Astrocyte of the cerebellum (primary cell): ENCODE results near the gene AGBL5.

Experiments used
- DNase-seq: peaks from one replicate; pipeline ENCODE4 v3.0.0-alpha.2; 2011; ENCODE audit warnings: low read depth
- H3K4me3 ChIP-seq: 2 replicates; pipeline ENCODE4 v1.5.1; 2011; ENCODE audit warnings: mild to moderate bottlenecking, low read depth, low read length, moderate library complexity
- in situ Hi-C: cut with HindIII; loops from 2 replicates; pipeline ENCODE4 v1.10.0; 2017; ENCODE audit warnings: low sequenced_read_pairs
- TF ChIP-seq, protein P1 (sequence below): IDR thresholded peaks from 2 replicates; pipeline ENCODE4 v1.5.1; 2012; ENCODE audit warnings: low read length, low read depth, moderate library complexity, mild to moderate bottlenecking; ENCODE audit errors: missing control alignments

Gene AGBL5

DNA sequence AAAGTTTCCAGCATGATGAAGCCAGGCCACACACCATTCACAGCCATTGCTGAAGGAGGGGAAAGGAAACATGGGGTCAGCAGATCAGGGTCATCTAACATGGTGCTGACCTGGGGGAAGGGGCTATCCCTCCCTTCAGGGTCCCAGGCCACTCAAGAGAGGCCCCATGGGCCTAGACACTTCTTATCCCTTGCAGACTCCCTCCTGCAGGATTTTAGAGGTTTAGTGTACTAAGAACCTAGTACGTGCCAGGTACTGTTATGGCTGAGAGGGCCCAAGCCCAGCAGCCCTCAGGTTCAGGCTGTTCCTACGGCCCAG lies 43.9 kb downstream of the AGBL5 start:
- H3K4me3 ChIP-seq = no peak overlapping the region
- DNase-seq = no peak
- TF ChIP-seq, protein P1, sequence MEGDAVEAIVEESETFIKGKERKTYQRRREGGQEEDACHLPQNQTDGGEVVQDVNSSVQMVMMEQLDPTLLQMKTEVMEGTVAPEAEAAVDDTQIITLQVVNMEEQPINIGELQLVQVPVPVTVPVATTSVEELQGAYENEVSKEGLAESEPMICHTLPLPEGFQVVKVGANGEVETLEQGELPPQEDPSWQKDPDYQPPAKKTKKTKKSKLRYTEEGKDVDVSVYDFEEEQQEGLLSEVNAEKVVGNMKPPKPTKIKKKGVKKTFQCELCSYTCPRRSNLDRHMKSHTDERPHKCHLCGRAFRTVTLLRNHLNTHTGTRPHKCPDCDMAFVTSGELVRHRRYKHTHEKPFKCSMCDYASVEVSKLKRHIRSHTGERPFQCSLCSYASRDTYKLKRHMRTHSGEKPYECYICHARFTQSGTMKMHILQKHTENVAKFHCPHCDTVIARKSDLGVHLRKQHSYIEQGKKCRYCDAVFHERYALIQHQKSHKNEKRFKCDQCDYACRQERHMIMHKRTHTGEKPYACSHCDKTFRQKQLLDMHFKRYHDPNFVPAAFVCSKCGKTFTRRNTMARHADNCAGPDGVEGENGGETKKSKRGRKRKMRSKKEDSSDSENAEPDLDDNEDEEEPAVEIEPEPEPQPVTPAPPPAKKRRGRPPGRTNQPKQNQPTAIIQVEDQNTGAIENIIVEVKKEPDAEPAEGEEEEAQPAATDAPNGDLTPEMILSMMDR = no peak
- in situ Hi-C loops = no loop called here

DNA sequence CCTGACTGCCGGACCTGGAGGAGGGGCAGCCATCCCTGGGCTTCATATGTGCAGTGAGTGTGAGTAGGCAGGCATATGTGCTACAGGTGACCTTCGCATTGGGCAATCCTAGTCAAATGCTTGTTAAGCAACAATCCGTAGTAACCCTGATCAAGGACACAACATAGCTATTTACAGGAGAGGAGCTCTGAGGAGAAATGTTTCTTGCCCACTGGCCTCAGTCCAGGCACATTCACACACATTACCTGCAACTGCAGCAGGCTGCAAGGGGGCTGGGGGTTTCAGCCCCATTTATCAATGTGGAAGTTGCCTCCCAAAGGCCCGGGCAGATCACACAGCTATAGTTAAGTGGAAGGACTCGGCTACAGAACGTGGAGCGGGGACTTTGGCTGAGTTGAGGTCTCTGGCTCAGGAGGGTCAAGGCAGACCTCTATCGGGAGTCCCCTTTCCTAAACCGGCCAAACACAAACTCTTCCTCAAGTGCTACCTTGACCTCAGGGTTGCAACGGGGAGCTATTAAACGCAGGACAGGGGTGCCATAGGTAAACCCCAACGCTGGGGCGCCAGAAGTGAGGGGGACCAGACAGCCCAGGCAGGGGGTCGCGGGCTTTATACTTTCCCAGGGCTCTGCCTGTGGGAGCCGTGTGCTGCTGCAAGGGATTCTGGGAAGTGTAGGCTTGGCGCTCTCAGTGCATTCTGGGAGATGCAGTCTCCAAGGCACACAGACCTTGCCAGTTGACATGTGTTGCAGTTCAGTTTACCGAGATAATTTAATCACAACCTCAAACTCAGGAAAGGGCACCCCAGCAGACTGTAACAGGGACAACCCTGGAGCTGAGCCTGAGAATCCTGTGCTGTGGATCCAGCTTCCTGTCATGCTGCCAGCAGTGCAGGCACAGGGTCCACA lies 44.5 kb downstream of the AGBL5 start:
- TF ChIP-seq, protein P1 = no peak
- in situ Hi-C loops = no loop called here
- no peak overlapping the region for H3K4me3 ChIP-seq
- no peak for DNase-seq

DNA sequence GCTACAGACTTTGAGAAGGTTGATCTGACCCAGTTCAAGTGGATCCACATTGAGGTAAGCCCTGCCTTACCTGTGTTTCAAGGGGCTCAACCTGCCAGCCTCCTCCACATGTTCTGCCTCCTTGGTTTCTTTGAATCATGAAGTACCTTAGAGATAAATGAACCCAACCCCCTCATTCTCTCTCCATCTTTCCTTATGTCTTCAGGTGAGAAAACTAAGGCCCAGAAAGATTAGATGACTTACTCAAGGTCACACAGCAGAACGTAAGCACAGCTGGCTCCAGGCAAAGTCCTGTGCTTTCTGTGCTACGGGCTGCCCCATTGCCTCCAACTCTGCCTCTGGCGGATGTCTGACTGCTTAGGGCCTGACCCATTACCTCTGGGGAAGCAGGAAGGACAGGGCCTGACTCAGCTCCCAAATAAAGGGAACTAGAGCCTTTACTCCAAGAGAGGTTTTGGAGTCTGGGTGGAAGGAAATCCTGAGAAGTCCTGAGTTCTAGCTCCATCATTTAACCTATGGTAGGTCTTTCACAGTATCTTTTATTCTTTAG lies 45.4 kb downstream of the AGBL5 start:
- TF ChIP-seq, protein P1 = no peak
- no peak for DNase-seq
- H3K4me3 ChIP-seq = no peak overlapping the region
- in situ Hi-C loops = no loop called here

DNA sequence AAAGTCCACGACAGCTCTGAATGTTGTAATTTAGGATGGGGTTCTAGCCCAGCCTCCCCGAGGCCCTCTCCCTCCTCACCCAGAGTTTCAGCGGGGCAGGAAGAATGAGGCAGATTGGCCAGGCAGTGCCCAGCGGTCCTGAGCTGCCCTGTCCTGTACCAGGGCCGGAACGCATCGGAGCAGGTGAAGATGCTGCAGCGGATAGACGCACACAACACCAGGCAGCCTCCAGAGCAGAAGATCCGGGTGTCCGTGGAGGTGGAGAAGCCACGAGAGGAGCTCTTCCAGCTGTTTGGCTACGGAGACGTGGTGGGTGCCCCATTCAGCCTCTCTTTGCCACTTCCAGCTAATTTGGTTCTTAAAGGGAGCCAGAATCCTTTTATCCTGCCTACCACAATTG lies 45.9 kb downstream of the AGBL5 start:
- in situ Hi-C loops = no loop called here
- H3K4me3 ChIP-seq = no peak overlapping the region
- DNase-seq = no peak
- TF ChIP-seq, protein P1 = no peak

DNA sequence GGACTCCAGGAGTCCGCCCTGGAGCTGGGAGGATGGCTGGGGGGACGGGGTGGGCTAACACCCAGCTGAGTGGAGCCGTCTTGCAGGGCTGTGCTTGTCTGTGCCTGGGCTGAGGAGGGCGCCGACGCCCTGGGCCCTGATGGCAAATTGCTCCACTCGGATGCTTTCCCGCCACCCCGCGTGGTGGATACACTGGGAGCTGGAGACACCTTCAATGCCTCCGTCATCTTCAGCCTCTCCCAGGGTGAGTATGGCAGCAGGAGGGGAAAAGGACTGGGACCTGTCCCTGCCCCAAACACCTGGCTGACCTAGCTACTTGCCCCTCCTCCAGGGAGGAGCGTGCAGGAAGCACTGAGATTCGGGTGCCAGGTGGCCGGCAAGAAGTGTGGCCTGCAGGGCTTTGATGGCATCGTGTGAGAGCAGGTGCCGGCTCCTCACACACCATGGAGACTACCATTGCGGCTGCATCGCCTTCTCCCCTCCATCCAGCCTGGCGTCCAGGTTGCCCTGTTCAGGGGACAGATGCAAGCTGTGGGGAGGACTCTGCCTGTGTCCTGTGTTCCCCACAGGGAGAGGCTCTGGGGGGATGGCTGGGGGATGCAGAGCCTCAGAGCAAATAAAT lies 48.0 kb downstream of the AGBL5 start:
- no peak overlapping the region for H3K4me3 ChIP-seq
- TF ChIP-seq, protein P1 = no peak
- in situ Hi-C loops = no loop called here
- no peak for DNase-seq

DNA sequence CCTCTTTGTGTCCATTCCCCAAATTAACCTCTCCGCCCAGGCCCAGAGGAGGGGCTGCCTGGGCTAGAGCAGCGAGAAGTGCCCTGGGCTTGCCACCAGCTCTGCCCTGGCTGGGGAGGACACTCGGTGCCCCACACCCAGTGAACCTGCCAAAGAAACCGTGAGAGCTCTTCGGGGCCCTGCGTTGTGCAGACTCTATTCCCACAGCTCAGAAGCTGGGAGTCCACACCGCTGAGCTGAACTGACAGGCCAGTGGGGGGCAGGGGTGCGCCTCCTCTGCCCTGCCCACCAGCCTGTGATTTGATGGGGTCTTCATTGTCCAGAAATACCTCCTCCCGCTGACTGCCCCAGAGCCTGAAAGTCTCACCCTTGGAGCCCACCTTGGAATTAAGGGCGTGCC lies 48.6 kb downstream of the AGBL5 start:
- DNase-seq = no peak
- in situ Hi-C loops = no loop called here
- H3K4me3 ChIP-seq = no peak overlapping the region
- TF ChIP-seq, protein P1 = no peak
